SKM-1 treated with dmso at 0.1 percent for 144 hours (cell line): ENCODE results near the gene HAPLN2.

ENCODE experiments used
- DNase-seq: peaks from one replicate; lab custom pipeline; 2025; ENCODE audit not compliant: unreplicated experiment; lab: John Stamatoyannopoulos, UW

HAPLN2 gene

DNA sequence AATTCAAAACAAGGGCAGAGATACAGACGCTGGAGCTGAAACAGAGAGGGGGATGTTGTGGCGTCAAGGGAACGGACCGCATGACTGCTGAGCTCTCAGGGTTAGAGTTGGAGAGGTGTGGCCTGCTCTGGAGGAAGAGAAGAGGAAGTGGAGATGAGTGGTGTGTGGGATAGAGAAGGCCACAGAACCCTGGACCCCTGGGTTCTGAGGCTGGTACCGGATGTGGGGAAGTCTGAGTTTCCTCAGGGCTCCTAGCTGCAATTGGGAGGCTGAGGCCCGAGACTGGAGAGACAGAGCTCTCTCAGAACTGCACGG lies 24.5 kb downstream of the HAPLN2 start:
- no peak for DNase-seq

DNA sequence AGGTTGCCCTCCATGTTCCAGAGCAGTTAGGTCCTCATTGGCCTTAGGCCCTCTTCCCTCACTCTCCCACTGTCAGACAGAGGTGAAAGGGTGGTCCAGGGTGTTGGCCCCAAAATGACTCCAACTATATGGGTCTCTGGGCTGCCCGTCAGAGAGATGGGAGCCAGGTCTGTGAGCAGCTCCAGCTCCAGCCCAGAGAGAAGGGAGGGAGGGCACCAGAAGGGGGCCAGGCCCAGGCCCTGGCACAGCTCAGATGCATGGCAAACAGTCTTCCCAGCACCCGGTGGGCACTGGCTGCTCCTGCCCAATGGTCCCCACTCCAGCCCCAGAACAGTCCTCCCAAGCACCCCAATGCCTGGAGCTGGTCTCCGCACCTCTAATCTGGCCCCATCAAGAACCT lies 24.9 kb downstream of the HAPLN2 start:
- DNase-seq, result no peak

DNA sequence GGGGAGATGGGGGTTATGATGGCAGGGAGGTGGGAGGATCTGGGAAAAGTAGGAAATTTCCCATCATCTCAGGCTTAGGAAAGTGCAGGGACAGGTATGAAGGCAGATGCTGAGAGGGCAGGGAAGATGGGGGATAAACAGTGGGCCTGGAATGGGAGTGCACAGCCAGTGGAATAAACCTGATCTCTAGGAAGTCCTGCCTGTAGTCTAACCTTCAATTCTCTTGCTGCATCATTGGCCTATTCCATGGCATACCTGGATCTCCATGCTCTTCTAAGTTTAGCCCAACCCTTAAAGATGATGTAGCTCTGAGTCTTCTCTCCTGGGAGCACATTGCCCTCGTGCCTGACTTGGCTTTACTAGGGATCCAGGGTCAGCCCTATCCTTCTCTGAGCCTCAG lies 25.4 kb downstream of the HAPLN2 start:
- no peak for DNase-seq

DNA sequence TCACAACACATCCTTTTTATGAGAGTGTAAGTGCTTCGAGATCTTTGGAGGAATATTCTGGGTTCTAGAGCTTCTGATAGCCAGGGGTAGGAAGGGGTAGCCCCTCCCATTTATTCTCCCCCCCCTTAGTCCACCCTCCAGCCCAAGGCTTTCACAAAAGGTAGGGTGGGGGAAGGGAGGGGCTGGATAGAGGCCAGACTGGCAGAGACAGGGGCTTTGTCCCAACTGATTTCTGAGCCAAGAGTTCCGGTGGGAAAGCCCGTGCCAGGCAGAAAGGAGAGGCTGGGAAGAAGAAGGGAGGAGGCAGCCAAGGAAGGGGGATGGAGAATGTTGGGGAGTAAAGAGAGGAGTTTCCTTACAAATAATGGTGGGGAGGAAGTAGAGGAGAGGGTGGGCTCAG lies 25.8 kb downstream of the HAPLN2 start:
- no peak for DNase-seq

DNA sequence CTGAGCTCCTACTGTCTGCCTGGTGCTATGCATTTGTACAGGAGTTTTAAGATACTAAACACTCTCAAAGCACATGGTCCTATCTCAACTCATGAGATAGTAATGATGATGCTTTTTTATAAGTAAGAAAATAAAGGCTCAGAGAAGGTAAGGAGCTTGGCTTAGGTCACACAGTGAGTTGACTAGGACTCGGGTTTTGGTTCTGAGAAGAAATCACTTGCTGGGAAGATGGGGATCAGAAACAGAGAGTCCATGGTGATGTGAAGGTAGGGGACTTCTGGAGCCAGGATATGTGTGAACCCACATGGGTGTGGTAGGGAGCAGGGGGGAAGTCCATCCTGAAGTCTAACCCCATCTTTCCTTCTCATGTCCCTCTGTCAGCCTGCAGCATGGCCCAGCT lies 26.5 kb downstream of the HAPLN2 start:
- DNase-seq, result no peak

DNA sequence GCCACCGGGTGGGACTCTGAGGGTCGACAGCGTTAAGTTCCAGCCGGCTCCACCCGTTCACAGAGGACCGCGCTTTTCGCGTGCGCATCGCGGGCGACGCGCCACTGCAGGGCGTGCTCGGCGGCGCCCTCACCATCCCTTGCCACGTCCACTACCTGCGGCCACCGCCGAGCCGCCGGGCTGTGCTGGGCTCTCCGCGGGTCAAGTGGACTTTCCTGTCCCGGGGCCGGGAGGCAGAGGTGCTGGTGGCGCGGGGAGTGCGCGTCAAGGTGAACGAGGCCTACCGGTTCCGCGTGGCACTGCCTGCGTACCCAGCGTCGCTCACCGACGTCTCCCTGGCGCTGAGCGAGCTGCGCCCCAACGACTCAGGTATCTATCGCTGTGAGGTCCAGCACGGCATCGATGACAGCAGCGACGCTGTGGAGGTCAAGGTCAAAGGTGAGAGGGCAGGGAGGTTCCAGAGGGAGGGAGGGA lies 27.6 kb downstream of the HAPLN2 start:
- no peak for DNase-seq

DNA sequence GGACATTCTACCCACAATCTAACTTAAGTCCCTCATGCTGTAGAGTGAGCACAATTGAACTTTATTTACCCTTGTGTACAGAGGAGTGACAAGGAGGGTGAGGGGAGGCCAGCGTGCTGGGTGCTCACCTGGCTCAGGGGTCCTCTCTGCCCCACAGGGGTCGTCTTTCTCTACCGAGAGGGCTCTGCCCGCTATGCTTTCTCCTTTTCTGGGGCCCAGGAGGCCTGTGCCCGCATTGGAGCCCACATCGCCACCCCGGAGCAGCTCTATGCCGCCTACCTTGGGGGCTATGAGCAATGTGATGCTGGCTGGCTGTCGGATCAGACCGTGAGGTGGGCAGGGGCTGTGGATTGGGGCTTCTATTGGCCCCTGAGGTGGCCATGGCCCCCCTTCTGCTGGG lies 28.1 kb downstream of the HAPLN2 start:
- DNase-seq, result no peak

DNA sequence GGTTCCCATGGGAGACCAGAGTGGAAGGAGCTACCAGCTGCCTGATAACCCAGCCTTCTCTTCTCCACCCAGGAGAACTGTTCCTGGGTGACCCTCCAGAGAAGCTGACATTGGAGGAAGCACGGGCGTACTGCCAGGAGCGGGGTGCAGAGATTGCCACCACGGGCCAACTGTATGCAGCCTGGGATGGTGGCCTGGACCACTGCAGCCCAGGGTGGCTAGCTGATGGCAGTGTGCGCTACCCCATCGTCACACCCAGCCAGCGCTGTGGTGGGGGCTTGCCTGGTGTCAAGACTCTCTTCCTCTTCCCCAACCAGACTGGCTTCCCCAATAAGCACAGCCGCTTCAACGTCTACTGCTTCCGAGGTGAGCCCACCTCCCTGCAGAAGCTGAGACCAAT lies 29.3 kb downstream of the HAPLN2 start:
- DNase-seq, result no peak

DNA sequence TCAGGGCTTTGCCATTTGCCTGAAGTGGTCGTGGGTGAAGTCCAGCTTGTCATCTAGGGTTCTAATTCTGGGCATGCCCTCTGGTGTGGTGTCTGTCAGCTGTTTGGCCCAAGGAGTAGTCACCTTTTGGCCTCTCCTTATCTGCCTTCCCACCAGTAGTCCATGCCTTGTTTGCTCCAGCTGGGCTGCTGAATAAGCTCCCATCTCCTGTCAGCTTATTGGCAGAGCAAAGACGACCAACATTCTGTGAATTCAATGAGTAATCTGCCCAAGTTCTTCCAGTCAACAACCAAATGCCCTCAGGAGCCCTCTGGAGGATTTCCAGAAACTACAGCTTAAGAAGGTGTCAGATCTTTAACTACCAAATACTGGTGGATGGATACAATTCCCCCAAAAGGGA lies 29.7 kb downstream of the HAPLN2 start:
- no peak for DNase-seq

DNA sequence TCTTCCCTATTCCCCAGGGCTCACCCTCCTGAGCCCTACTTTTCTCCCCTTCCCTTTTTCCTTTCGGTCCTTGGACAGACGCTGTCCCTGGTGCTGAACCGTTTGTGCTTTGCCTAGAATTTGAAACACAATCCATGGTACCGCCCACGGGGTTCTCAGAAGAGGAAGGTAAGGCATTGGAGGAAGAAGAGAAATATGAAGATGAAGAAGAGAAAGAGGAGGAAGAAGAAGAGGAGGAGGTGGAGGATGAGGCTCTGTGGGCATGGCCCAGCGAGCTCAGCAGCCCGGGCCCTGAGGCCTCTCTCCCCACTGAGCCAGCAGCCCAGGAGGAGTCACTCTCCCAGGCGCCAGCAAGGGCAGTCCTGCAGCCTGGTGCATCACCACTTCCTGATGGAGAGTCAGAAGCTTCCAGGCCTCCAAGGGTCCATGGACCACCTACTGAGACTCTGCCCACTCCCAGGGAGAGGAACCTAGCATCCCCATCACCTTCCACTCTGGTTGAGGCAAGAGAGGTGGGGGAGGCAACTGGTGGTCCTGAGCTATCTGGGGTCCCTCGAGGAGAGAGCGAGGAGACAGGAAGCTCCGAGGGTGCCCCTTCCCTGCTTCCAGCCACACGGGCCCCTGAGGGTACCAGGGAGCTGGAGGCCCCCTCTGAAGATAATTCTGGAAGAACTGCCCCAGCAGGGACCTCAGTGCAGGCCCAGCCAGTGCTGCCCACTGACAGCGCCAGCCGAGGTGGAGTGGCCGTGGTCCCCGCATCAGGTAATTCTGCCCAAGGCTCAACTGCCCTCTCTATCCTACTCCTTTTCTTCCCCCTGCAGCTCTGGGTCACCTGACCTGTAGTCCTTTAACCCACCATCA lies 33.1 kb downstream of the HAPLN2 start:
- no peak for DNase-seq

DNA sequence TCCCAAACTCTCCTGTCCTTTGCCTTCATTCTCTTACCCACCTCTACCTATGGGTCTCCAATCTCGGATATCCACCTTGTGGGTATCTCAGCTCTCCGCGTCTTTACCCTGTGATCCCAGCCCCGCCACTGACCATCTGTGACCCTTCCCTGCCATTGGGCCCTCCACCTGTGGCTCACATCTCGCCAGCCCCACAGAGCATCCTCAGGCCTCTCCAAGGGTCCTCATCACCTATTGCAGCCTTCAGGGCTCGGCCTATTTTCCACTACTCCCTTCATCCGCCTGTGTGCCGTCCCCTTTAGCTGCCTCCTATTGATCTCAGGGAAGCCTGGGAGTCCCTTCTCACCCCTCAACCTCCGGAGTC lies 33.8 kb downstream of the HAPLN2 start:
- DNase-seq, result no peak

DNA sequence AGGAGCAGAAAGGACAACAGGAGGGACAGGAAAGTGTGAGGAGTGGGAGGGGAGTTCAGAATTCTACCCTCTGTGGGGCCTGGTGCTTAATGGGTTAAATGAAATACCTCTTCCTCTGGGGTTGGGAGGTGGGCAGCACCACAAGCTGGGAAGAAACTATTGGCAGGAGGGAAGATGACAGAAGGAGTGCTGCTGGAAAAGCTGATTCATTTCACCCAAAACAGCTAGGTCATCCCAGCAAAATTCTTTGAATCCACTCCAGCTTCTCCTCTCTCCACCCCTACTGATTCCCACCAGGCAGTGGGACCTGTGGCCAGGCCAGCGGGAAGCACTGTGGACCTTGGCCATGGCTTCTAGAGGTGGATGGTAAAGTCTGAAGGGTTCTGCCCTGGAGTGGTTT lies 35.5 kb downstream of the HAPLN2 start:
- no peak for DNase-seq

DNA sequence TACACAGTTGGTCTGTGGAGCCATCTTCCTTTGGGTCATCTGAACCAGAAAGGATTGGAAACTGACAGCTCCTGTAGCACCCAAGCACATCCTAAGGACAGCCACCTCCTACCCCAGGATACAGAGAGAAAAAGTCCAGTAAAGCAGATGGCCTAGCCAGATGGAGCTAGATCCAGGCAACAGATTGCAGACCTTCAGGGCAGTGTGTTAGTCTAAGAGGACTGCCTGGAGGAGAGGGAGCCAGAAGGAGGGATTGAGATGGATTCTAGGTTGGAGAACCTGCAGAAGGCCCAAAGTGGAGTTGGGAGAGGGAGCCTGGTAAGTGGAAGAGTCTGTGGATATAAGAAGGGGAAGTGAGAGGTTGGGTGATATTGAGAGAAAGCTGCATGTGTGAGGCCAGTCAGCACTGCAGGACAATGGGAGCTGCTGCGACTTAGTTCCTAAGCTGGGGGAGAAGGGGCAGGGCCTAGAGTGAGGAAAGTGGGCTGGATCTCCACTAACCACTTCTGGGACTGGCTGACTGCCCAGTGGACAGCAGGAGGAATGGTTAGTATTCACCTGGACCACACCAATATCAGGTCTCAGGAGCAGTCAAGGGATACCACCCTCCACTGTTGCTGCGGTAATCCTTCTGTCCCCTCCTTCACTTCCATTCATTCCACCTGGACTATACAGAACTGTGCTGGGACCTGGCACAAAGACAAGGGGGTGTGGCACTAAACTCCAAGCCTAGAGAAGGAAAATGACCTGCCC lies 36.1 kb downstream of the HAPLN2 start:
- DNase-seq, result no peak

DNA sequence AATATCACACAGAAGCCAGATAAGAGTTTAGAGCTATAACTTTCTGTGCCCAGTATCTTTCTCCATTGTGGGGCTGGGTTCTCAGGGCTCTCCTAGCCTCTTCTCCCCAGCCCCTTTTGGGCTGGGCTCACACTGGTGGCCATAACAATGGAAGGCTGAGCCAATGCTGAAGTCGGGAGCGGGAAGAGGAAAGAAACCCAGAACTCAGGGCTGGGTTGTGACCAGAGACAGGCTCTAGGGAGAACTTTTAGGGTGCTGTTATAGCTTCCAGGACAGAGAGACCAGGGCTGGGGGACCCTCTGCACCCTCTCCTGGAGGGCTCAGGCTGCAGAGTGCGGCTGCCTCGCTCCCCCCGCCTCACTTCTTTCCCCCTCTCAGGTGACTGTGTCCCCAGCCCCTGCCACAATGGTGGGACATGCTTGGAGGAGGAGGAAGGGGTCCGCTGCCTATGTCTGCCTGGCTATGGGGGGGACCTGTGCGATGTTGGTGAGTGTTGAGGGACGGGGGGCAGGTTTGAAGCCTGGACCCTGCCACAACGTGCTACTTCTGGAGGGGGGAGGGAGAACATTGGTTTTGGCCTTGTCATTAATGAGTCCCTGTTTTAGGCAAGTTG lies 36.8 kb downstream of the HAPLN2 start:
- no peak for DNase-seq

DNA sequence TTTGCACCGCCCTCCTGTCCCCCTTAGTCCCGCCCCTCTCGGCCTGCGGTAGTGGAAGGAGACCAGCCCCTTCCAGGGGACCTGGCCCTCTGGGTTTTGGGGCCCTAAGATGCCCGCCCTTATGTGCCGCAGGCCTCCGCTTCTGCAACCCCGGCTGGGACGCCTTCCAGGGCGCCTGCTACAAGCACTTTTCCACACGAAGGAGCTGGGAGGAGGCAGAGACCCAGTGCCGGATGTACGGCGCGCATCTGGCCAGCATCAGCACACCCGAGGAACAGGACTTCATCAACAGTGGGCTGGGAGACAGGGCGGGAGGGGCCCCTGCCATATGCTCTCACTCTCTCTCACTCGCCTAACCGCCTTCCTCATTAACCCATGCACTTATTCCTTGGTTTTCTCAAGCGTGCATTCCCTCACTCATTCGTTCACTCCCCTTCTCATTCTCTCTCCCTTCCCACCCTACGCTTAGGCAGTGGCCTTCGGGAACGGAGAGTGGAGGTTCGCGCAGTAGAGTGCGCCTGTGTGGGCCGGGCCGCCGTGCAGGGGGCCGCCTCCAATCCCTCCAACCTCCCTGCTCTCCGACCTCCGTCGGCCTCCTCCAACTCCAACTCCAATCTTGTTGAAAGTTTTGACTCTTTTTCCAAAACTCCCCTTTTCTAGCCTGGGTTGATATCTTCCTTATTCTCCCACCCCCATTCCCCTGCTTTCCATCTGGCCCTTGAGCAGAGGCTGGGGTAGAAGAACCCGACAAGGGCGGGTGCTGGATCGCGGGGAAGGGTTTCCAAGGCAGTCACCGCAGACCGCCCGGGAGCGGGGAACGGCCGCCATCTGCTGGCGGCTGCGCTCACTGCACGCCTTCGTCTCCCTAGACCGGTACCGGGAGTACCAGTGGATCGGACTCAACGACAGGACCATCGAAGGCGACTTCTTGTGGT lies 37.9 kb downstream of the HAPLN2 start:
- DNase-seq, result peak; percentile 53

DNA sequence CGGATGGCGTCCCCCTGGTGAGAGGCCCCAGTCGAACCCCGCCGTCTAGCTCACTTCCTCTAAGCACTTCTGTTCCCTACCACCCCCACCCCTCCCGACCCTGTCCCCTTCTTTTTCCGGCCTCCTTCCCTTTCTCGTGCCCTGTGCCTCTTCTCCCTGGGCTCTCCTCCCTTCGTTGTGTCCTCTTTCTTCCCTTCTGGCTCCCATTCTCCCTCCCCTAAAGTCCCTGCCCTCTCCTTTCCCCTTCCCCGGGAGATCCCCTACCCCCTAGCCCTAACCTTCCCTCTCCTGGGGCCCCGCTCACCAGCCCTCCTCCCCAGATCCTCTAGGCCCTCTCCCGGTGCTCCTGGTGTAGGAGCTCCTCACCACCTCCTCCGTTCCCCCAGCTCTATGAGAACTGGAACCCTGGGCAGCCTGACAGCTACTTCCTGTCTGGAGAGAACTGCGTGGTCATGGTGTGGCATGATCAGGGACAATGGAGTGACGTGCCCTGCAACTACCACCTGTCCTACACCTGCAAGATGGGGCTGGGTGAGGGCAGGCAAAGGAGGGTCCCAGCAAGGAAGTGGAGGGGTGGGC lies 38.6 kb downstream of the HAPLN2 start:
- no peak for DNase-seq

DNA sequence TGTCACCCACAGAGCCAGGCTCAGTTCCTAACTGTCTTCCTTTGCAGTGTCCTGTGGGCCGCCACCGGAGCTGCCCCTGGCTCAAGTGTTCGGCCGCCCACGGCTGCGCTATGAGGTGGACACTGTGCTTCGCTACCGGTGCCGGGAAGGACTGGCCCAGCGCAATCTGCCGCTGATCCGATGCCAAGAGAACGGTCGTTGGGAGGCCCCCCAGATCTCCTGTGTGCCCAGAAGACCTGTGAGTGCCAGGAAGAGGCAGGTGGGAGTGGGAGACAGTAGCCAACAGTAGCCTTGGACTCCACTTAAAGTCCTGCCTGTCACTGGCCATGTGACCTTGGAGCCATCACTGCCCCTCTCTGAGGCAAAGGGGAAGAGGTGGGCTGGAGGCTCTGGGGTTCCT lies 39.3 kb downstream of the HAPLN2 start:
- DNase-seq, result no peak

DNA sequence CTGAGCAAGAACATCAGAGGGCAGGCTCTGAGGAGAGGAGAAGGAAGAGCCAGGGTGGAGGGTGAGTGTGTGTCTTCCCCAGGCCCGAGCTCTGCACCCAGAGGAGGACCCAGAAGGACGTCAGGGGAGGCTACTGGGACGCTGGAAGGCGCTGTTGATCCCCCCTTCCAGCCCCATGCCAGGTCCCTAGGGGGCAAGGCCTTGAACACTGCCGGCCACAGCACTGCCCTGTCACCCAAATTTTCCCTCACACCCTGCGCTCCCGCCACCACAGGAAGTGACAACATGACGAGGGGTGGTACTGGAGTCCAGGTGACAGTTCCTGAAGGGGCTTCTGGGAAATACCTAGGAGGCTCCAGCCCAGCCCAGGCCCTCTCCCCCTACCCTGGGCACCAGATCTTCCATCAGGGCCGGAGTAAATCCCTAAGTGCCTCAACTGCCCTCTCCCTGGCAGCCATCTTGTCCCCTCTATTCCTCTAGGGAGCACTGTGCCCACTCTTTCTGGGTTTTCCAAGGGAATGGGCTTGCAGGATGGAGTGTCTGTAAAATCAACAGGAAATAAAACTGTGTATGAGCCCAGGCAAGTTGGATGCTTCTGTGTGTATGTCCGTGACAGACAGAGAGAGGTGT lies 39.8 kb downstream of the HAPLN2 start:
- no peak for DNase-seq

DNA sequence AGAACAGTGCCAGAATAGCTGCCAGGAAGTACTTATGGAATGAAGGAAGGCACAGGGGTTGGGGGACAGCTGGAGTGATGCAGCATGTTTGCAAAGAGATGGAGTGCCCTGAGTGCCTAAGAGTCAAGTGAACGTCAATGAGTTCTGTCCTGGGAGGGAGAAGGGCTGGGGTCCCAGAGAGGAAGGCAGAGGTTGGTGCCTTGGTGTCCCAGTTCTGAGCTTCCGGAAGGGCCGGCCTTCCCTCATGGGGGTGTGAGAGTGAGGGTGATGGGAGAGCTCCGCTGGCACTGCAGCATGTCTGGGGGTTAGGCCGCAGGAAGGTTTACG lies 40.4 kb downstream of the HAPLN2 start:
- DNase-seq, result no peak

DNA sequence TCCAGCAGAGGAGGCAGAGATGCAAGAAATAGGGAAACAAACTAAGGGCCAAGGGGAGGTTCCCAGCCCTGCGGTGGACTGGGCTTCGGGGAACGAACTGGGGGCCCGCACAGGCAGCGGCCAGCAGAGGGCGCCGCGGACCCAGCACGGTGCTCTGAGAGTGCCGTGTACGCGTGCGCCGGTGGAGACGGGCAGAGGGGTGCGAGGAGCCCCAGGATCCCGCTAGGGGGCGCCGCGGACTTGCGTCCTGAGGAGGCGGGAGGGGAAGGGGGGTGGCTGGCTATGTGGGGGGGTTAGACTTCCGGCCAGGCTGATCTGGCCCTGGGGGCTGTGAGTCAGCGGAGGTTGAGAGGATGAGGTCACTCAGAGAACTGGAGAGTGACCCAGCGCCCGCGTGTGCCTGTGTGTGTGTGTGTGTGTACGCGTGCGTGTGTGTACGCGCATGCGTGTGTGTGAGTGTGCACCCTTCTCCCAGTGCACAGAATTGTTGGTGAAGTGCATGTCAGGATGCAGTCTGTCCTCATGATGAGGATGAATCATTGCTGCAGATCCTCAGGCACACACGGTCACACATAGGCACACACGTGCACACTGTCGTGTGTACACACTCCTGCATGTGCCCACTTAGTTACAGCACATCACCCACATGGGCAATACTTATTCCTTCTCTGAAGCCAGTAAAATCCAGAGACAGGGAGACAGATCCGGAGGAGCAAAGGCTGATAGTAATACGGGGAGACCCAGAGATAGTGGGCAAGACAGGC lies 41.0 kb downstream of the HAPLN2 start:
- DNase-seq, result peak; percentile 98
